GM19328 (cell line): ENCODE measurements around the gene ATRN.
A peak's percentile ranks its signal among the peaks of the same experiment; 100 is the strongest.
"Not testable (repeated sequence)": the region's sequence is repeated elsewhere in the genome, so short reads cannot be mapped to it uniquely, and the experiment has no call there.

Experiments
- ATAC-seq: cut with Tn5 transposase; IDR thresholded peaks from one replicate; pipeline ENCODE4 v1.9.1; 2021; ENCODE audit warnings: mild to moderate bottlenecking, moderate library complexity; ENCODE audit not compliant: unreplicated experiment

ATRN gene

GRCh38 chr20:3465301-3465700, 5.5 kb upstream of the ATRN start:
- no peak for ATAC-seq

GRCh38 chr20:3470208-3470626, 601 bp upstream of the ATRN start:
- no peak for ATAC-seq

GRCh38 chr20:3471397-3472021, 691 bp downstream of the ATRN start:
- peak; percentile 33 for ATAC-seq

GRCh38 chr20:3472105-3472504, 1.3 kb downstream of the ATRN start:
- no peak for ATAC-seq

GRCh38 chr20:3473324-3473723, 2.5 kb downstream of the ATRN start:
- no peak for ATAC-seq

GRCh38 chr20:3473944-3474343, 3.1 kb downstream of the ATRN start:
- ATAC-seq, result no peak

- not testable (repeated sequence) for ATAC-seq
These were observed 6.4 kb downstream of the ATRN start for GRCh38 chr20:3477003-3477860.

GRCh38 chr20:3477861-3478544, 7.2 kb downstream of the ATRN start:
- ATAC-seq, result no peak

- no peak for ATAC-seq
These were observed 8.2 kb downstream of the ATRN start for GRCh38 chr20:3479025-3479424.

- no peak for ATAC-seq
These were observed 9.2 kb downstream of the ATRN start for GRCh38 chr20:3479759-3480615.

- no peak for ATAC-seq
These were observed 12.5 kb downstream of the ATRN start for GRCh38 chr20:3483309-3483708.

- no peak for ATAC-seq
These were observed 13.0 kb downstream of the ATRN start for GRCh38 chr20:3483784-3484183.

- ATAC-seq, result no peak
These were observed 15.1 kb downstream of the ATRN start for GRCh38 chr20:3485913-3486312.

GRCh38 chr20:3486850-3487249, 16.0 kb downstream of the ATRN start:
- ATAC-seq, result no peak

GRCh38 chr20:3492669-3493068, 21.9 kb downstream of the ATRN start:
- ATAC-seq, result no peak

GRCh38 chr20:3494218-3494617, 23.4 kb downstream of the ATRN start:
- ATAC-seq, result no peak

GRCh38 chr20:3502878-3503277, 32.1 kb downstream of the ATRN start:
- ATAC-seq, result no peak

GRCh38 chr20:3505148-3505547, 34.3 kb downstream of the ATRN start:
- no peak for ATAC-seq

- no peak for ATAC-seq
These were observed 38.2 kb downstream of the ATRN start for GRCh38 chr20:3509064-3509463.

GRCh38 chr20:3510110-3510509, 39.3 kb downstream of the ATRN start:
- ATAC-seq, result no peak

GRCh38 chr20:3512239-3512638, 41.4 kb downstream of the ATRN start:
- ATAC-seq, result not testable (repeated sequence)
